Vagina (tissue), 2 donors: Measurements from ENCODE around the gene DHX34. TPM values are rescaled to one million over a fixed set of nuclear protein-coding genes. Genes with fewer than 3 reads are reported as not detected.

Experiments
- DNase-seq, 2 donors: peaks; one replicate each; pipeline ENCODE4 v3.0.0-alpha.2; 2017; ENCODE audit errors: extremely low spot score in 2 of 2
- H3K27ac ChIP-seq: fragments of 200-600 bp; sonication (generic); one replicate; pipeline ENCODE4 v1.5.1; 2019
- H3K27me3 ChIP-seq: fragments of 200-600 bp; sonication (generic); one replicate; pipeline ENCODE4 v1.5.1; 2019
- H3K36me3 ChIP-seq, 2 donors: fragments of 200-600 bp; sonication (generic); one replicate each; pipeline ENCODE4 v1.5.1; 2017 to 2019
- H3K4me1 ChIP-seq: fragments of 200-600 bp; sonication (generic); one replicate; pipeline ENCODE4 v1.5.1; 2019
- H3K4me3 ChIP-seq, 2 donors: fragments of 200-600 bp; sonication (generic); 1 replicate in 1 of 2; 2 replicates in 1 of 2; pipeline ENCODE4 v1.5.1; 2016 to 2019
- H3K9me3 ChIP-seq: fragments of 200-600 bp; sonication (generic); one replicate; pipeline ENCODE4 v1.5.1; 2019
- POLR2A ChIP-seq, 2 donors: fragments of 450-650 bp; IDR thresholded peaks; one replicate each; pipeline ENCODE4 v1.6.1; 2017; ENCODE audit warnings: antibody characterized with exemption in 2 of 2, mild to moderate bottlenecking in 2 of 2, moderate library complexity in 2 of 2
- POLR2AphosphoS5 ChIP-seq, 2 donors: sonication (generic); formaldehyde crosslinking; IDR thresholded peaks; one replicate each; pipeline ENCODE4 v1.9.0; 2017; ENCODE audit warnings: antibody characterized with exemption in 2 of 2, mild to moderate bottlenecking in 2 of 2, low read depth in 1 of 2; ENCODE audit not compliant: insufficient read depth in 1 of 2
- intact Hi-C: fragments of 100-400 bp; cut with DNase I; formaldehyde crosslinking; loops from one replicate; pipeline ENCODE4 v1.15.1; 2023
- total RNA-seq: library from RNA; depleted of rRNA; stranded (reverse); fragments of >200 nt; gene quantifications from one replicate; pipeline ENCODE4 v1.2.3, GENCODE V29; 2016
- TF ChIP-seq, protein P1 (sequence below), 3 experiments: fragments of 450-650 bp in 2 of 3; fragments of 200-600 bp in 1 of 3; sonication (generic) in 1 of 3; IDR thresholded peaks; one replicate each; pipeline ENCODE4 v1.5.1; 2017 to 2019; ENCODE audit warnings: antibody characterized with exemption in 3 of 3, mild to moderate bottlenecking in 2 of 3, moderate library complexity in 2 of 3

DHX34 gene
- total RNA-seq, 1 donor from 2014 or later = 15.2 TPM

- intact Hi-C loops = no loop called here
- TF ChIP-seq POLR2A (IDR thresholded peaks at IDR 0.05) (no peak), POLR2AphosphoS5 (IDR thresholded peaks at IDR 0.05; ENCODE audit: insufficient read depth in 1 of 2, low read depth in 1 of 2) (no peak)
- TF ChIP-seq, protein P1, sequence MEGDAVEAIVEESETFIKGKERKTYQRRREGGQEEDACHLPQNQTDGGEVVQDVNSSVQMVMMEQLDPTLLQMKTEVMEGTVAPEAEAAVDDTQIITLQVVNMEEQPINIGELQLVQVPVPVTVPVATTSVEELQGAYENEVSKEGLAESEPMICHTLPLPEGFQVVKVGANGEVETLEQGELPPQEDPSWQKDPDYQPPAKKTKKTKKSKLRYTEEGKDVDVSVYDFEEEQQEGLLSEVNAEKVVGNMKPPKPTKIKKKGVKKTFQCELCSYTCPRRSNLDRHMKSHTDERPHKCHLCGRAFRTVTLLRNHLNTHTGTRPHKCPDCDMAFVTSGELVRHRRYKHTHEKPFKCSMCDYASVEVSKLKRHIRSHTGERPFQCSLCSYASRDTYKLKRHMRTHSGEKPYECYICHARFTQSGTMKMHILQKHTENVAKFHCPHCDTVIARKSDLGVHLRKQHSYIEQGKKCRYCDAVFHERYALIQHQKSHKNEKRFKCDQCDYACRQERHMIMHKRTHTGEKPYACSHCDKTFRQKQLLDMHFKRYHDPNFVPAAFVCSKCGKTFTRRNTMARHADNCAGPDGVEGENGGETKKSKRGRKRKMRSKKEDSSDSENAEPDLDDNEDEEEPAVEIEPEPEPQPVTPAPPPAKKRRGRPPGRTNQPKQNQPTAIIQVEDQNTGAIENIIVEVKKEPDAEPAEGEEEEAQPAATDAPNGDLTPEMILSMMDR (IDR thresholded peaks at IDR 0.05) = no peak
- Histone ChIP-seq H3K27ac (no peak overlapping the region), H3K4me3 (no peak overlapping the region), H3K4me1 (no peaks in the 10 kb centered on the region), H3K36me3 (peaks cover 0 to 82% of the 10 kb centered on the region in 2 donors), H3K27me3 (no peaks in the 10 kb centered on the region), H3K9me3 (no peaks in the 10 kb centered on the region)
- DNase-seq = no peak
These were observed 26.0 kb downstream of the DHX34 start for GRCh38 chr19:47374876-47375693.

GRCh38 chr19:47375694-47376588, 26.8 kb downstream of the DHX34 start:
- H3K9me3 ChIP-seq = no peaks in the 10 kb centered on the region
- H3K4me3 ChIP-seq = no peak overlapping the region
- no peak overlapping the region for H3K27ac ChIP-seq
- intact Hi-C loops = no loop called here
- H3K27me3 ChIP-seq = no peaks in the 10 kb centered on the region
- DNase-seq = no peak
- H3K4me1 ChIP-seq = no peaks in the 10 kb centered on the region
- H3K36me3 ChIP-seq = peaks cover 0 to 82% of the 10 kb centered on the region in 2 donors
- TF ChIP-seq POLR2AphosphoS5 (IDR thresholded peaks at IDR 0.05; ENCODE audit: insufficient read depth in 1 of 2, low read depth in 1 of 2) (no peak), POLR2A (IDR thresholded peaks at IDR 0.05) (no peak)
- TF ChIP-seq, protein P1 (IDR thresholded peaks at IDR 0.05) = no peak

DNA sequence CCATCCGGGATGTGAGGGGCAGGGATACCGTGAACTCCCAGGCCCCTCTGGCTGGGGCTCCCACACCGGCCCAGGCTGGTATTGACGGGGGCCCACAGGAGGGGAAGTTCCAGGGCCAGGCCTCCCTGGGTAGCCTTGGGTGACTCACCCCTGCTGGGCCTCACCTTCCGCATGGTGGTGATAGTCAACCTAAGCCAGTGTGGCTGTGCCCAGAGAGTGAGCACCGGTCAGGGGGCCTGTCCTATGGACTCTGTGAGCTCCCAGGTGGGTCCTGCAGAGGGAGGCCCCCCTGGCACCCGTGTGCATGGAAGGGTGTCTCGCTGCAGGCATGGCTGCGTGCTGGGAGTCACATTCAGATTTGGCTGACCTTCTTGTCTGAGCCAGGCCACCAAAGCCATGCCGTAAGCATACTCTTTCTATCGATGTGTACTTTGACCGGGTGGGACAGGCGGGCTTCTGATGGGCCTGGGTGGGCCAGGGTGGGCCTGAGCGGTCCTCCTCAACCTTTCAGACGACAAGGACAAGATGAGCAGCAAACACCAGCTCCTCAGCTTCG, 27.6 kb downstream of the DHX34 start:
- no peak overlapping the region for H3K4me3 ChIP-seq
- H3K9me3 ChIP-seq = no peaks in the 10 kb centered on the region
- no peaks in the 10 kb centered on the region for H3K27me3 ChIP-seq
- H3K36me3 ChIP-seq = peaks cover 0 to 86% of the 10 kb centered on the region in 2 donors
- TF ChIP-seq, protein P1 (IDR thresholded peaks at IDR 0.05) = no peak
- TF ChIP-seq POLR2AphosphoS5 (IDR thresholded peaks at IDR 0.05; ENCODE audit: insufficient read depth in 1 of 2, low read depth in 1 of 2) = no peak
- no peak for TF ChIP-seq POLR2A (IDR thresholded peaks at IDR 0.05)
- intact Hi-C loops = no loop called here
- no peak for DNase-seq
- H3K27ac ChIP-seq = no peak overlapping the region
- no peaks in the 10 kb centered on the region for H3K4me1 ChIP-seq

- Histone ChIP-seq H3K4me1 (no peaks in the 10 kb centered on the region), H3K36me3 (peaks cover 0 to 89% of the 10 kb centered on the region in 2 donors), H3K27ac (no peak overlapping the region), H3K9me3 (no peaks in the 10 kb centered on the region), H3K27me3 (no peaks in the 10 kb centered on the region), H3K4me3 (no peak overlapping the region)
- no peak for DNase-seq
- no peak for TF ChIP-seq POLR2A (IDR thresholded peaks at IDR 0.05)
- TF ChIP-seq POLR2AphosphoS5 (IDR thresholded peaks at IDR 0.05; ENCODE audit: insufficient read depth in 1 of 2, low read depth in 1 of 2) = no peak
- TF ChIP-seq, protein P1 (IDR thresholded peaks at IDR 0.05) = no peak
- intact Hi-C loops = no loop called here
These were observed 28.1 kb downstream of the DHX34 start for GRCh38 chr19:47377208-47377701.
